GM12878 (cell line): ENCODE measurements around the gene CCDC3. TPM values are rescaled to one million over a fixed set of nuclear protein-coding genes. Genes with fewer than 3 reads are reported as not detected.

Experiments
- ATAC-seq: fragments of 200-7000 bp; cut with Tn5 transposase; 3 replicates; pipeline ENCODE4 v1.9.1; 2020; ENCODE audit warnings: mild to moderate bottlenecking, moderate library complexity
- BruUV-seq: library from RNA; stranded (reverse); fragments of 400-500 nt; replicated peaks from 2 replicates; lab custom pipeline; 2021; lab: Mats Ljungman, UMichigan
- CTCF ChIA-PET: fragments of 300-600 bp; sonication (Branson Sonifier 250); formaldehyde crosslinking; extraction: SDS; loops from one replicate; lab custom pipeline; 2021; ENCODE audit warnings: inconsistent platforms; lab: Yijun Ruan, JAX
- POLR2A ChIA-PET: fragments of 350-600 bp; formaldehyde crosslinking; extraction: SDS; loops from one replicate; lab custom pipeline; 2021; ENCODE audit warnings: inconsistent platforms; lab: Charles Lee
- RAD21 ChIA-PET: fragments of 300-600 bp; sonication (Branson Sonifier 250); formaldehyde crosslinking; loops from one replicate; lab custom pipeline; 2023; ENCODE audit warnings: antibody characterized with exemption; ENCODE audit not compliant: unreplicated experiment; lab: Charles Lee
- SMC1A ChIA-PET: fragments of 300-600 bp; sonication (Branson Sonifier 250); formaldehyde crosslinking; loops from one replicate; lab custom pipeline; 2023; ENCODE audit not compliant: unreplicated experiment, uncharacterized antibody; lab: Charles Lee
- DNase-seq: peaks from one replicate; pipeline ENCODE4 v3.0.0-alpha.2; 2011; ENCODE audit warnings: low read depth, low spot score
- FAIRE-seq: peaks from 3 replicates; lab custom pipeline; 2011; peaks lifted over from hg19 to GRCh38; lab: Jason Lieb, UNC
- H2AFZ ChIP-seq: 2 replicates; pipeline ENCODE4 v1.6.0; 2011; ENCODE audit warnings: low read depth, low read length, control low read depth; ENCODE audit not compliant: control insufficient read depth
- H3K27ac ChIP-seq: 2 replicates; pipeline ENCODE4 v1.5.1; 2011; ENCODE audit warnings: control low read depth; ENCODE audit not compliant: control insufficient read depth, insufficient read depth
- H3K27me3 ChIP-seq, 2 experiments: replicated peaks in 1 of 2; 2 replicates each; pipeline versions ENCODE4 v1.6.0 to v1.6.1; 2011; ENCODE audit warnings: low read length in 1 of 2; ENCODE audit not compliant: control insufficient read depth in 2 of 2, insufficient read depth in 2 of 2
- H3K36me3 ChIP-seq, 2 experiments: 2 replicates each; pipeline ENCODE4 v1.5.1; 2011; ENCODE audit warnings: low read length in 1 of 2; ENCODE audit not compliant: control insufficient read depth in 2 of 2, insufficient read depth in 2 of 2
- H3K4me1 ChIP-seq: 2 replicates; pipeline ENCODE4 v1.6.1; 2011; ENCODE audit warnings: mild to moderate bottlenecking, low read length, moderate library complexity, mixed read lengths; ENCODE audit not compliant: control insufficient read depth, insufficient read depth
- H3K4me2 ChIP-seq: 2 replicates; pipeline ENCODE4 v1.6.0; 2011; ENCODE audit warnings: control low read depth; ENCODE audit not compliant: control insufficient read depth, insufficient read depth
- H3K4me3 ChIP-seq: fragments of 200-600 bp; sonication (generic); 2 replicates; pipeline ENCODE4 v1.5.1; 2016
- H3K79me2 ChIP-seq: 2 replicates; pipeline ENCODE4 v1.6.0; 2011; ENCODE audit warnings: low read length; ENCODE audit not compliant: control insufficient read depth, insufficient read depth
- H3K9ac ChIP-seq: 2 replicates; pipeline ENCODE4 v1.8.0; 2011; ENCODE audit warnings: low read length, control low read depth, mixed read lengths; ENCODE audit not compliant: control insufficient read depth, insufficient read depth
- H3K9me3 ChIP-seq: replicated peaks from 3 replicates; pipeline ENCODE4 v1.5.1; 2011; ENCODE audit warnings: mild to moderate bottlenecking, low read length; ENCODE audit not compliant: control insufficient read depth, insufficient read depth
- H4K20me1 ChIP-seq: 2 replicates; pipeline ENCODE4 v1.6.0; 2011; ENCODE audit not compliant: control insufficient read depth, insufficient read depth
- EZH2 ChIP-seq: IDR thresholded peaks from 2 replicates; pipeline ENCODE4 v1.6.1; 2012; ENCODE audit warnings: low read depth, mild to moderate bottlenecking, control low read depth, inconsistent platforms, low read length, borderline replicate concordance; ENCODE audit not compliant: control insufficient read depth
- FOS ChIP-seq: IDR thresholded peaks from 3 replicates; pipeline ENCODE4 v1.6.1; 2011; ENCODE audit warnings: borderline replicate concordance; ENCODE audit not compliant: insufficient read length; ENCODE audit errors: extremely low read depth
- HDGF ChIP-seq: fragments of 450-650 bp; IDR thresholded peaks from 2 replicates; pipeline ENCODE4 v1.6.1; 2016; ENCODE audit warnings: antibody characterized with exemption
- IKZF2 ChIP-seq, 2 experiments: fragments of 450-650 bp; IDR thresholded peaks; 2 replicates each; pipeline ENCODE4 v1.6.1; 2017; ENCODE audit warnings: mild to moderate bottlenecking in 2 of 2, moderate library complexity in 2 of 2
- KAT2A ChIP-seq: conservative IDR thresholded peaks from 2 replicates; pipeline ENCODE4 v1.6.1; 2011; ENCODE audit warnings: low read depth, low read length; ENCODE audit not compliant: control insufficient read depth
- MTA3 ChIP-seq: IDR thresholded peaks from 2 replicates; pipeline ENCODE4 v1.6.1; 2012; ENCODE audit warnings: low read length, inconsistent platforms, borderline replicate concordance
- NR2C1 ChIP-seq: fragments of 450-650 bp; IDR thresholded peaks from 2 replicates; pipeline ENCODE4 v1.6.1; 2017; ENCODE audit warnings: antibody characterized with exemption, mild to moderate bottlenecking, moderate library complexity
- RAD21 ChIP-seq: IDR thresholded peaks from 2 replicates; pipeline ENCODE4 v1.6.1; 2011; ENCODE audit warnings: mild to moderate bottlenecking, low read depth, low read length, moderate library complexity; ENCODE audit not compliant: insufficient read depth
- SUPT20H ChIP-seq: IDR thresholded peaks from 2 replicates; pipeline ENCODE4 v1.6.1; 2011; ENCODE audit warnings: low read depth, mild to moderate bottlenecking, low read length, moderate library complexity, borderline replicate concordance; ENCODE audit not compliant: control insufficient read depth
- TBL1XR1 ChIP-seq: IDR thresholded peaks from 2 replicates; pipeline ENCODE4 v1.6.1; 2012; ENCODE audit warnings: low read depth, low read length, improper control_type of control experiment
- TCF7 ChIP-seq: IDR thresholded peaks from 2 replicates; pipeline ENCODE4 v1.6.1; 2014; ENCODE audit warnings: antibody characterized with exemption, borderline replicate concordance
- ZNF207 ChIP-seq: fragments of 450-650 bp; IDR thresholded peaks from 2 replicates; pipeline ENCODE4 v1.6.1; 2014; ENCODE audit warnings: antibody characterized with exemption, mild to moderate bottlenecking, borderline replicate concordance
- WGBS: methylation state at CpG from one replicate; pipeline ENCODE4 v1.1.6; 2016; ENCODE audit warnings: low lambda C conversion rate; ENCODE audit not compliant: insufficient replicate concordance, insufficient coverage; ENCODE audit errors: missing lambda C conversion rate; 5-methylcytosine and 5-hydroxymethylcytosine counted together
- in situ Hi-C: fragments of 300-500 bp; cut with MboI; formaldehyde crosslinking; loops from 9 replicates; pipeline ENCODE4 v1.14.3; 2018; ENCODE audit warnings: mixed read lengths
- intact Hi-C: fragments of 100-400 bp; cut with micrococcal nuclease; formaldehyde crosslinking; loops from one replicate; pipeline ENCODE4 v1.14.2; 2022; ENCODE audit not compliant: unreplicated experiment
- polyA plus RNA-seq, 11 experiments: library from polyadenylated mRNA; depleted of rRNA in 4 of 11; unstranded in 6 of 11; stranded (reverse) in 5 of 11; fragments of >200 nt; fragmentation: Nextera tagmentation in 4 of 11; fragmentation: Illumina TruSeq in 1 of 11; extraction: Ambion mirVana in 4 of 11; extraction: Trizol in 1 of 11; gene quantifications; 1 replicate in 1 of 11; 2 replicates in 10 of 11; pipeline versions ENCODE4 v1.2.1 to v1.2.3, GENCODE V29; 2011 to 2016; ENCODE audit warnings: inconsistent platforms in 2 of 11, missing spikeins in 2 of 11, low read depth in 1 of 11
- total RNA-seq, 4 experiments: library from RNA; depleted of rRNA in 3 of 4; stranded (reverse); fragments of >200 nt in 3 of 4; fragmentation: Illumina TruSeq in 1 of 4; extraction: Trizol in 1 of 4; gene quantifications; 2 replicates each; pipeline versions ENCODE4 v1.2.1 to v1.2.3, GENCODE V29; 2013 to 2021
- TF ChIP-seq, protein P1 (sequence below): fragments of 450-650 bp; formaldehyde crosslinking; IDR thresholded peaks from 2 replicates; pipeline ENCODE4 v1.4.0; 2020; ENCODE audit warnings: mild to moderate bottlenecking, moderate library complexity
- TF ChIP-seq, protein P2 (sequence below): fragments of 450-650 bp; IDR thresholded peaks from 2 replicates; pipeline ENCODE4 v1.6.1; 2017; ENCODE audit warnings: mild to moderate bottlenecking
- TF ChIP-seq, protein P3 (sequence below): IDR thresholded peaks from 2 replicates; pipeline ENCODE4 v1.6.1; 2011; ENCODE audit warnings: borderline replicate concordance, low read depth, mild to moderate bottlenecking, moderate library complexity, low read length; ENCODE audit not compliant: insufficient read depth, poor library complexity, severe bottlenecking

The CCDC3 gene
- total and polyA plus RNA-seq, 10 of the 15 experiments (the other 5 are each of a cell fraction or from before 2014, with no cell fraction given), result 0.08 TPM; not detected in 9

DNA sequence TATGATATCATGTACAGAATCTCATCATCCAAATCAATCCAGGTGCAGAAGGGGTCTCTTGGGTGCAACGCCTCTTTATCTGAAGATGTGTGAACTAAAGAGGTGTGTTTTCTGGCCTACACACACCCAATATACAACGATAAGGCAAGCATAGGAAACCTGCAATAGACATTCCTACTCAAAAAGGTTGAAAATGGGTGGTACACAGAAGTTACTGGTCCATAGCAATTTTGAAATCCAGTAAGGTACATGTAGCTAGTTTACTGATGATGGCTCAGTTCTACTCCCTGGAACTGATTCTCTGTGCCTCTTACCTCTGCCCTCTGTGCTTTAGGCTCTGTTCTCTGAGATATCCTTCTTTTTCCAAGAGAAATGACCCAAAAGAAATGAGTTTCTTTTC, 22.2 kb upstream of the CCDC3 start:
- Histone ChIP-seq H3K27ac (no peak overlapping the region), H3K4me3 (no peak overlapping the region), H3K4me2 (no peak overlapping the region), H3K79me2 (no peaks in the 10 kb centered on the region), H3K9ac (no peak overlapping the region), H3K27me3 (no peaks in the 10 kb centered on the region; a peak in 1 of 4 replicates), H3K4me1 (no peaks in the 10 kb centered on the region), H4K20me1 (no peaks in the 10 kb centered on the region), H3K36me3 (no peaks in the 10 kb centered on the region), H3K9me3 (peaks cover 2% of the 10 kb centered on the region; the same call in 2 of the 3 replicates), H2AFZ (no peak overlapping the region)
- ChIA-PET POLR2A (no interaction called here), RAD21 (no interaction called here), SMC1A (no interaction called here), CTCF (no interaction called here)
- in situ Hi-C loops (no loop called here), intact Hi-C loops (no loop called here)
- FAIRE-seq, result no peak
- no peak for ATAC-seq
- no peak for DNase-seq
- WGBS, result 3% methylated on average over 2 of the region's 2 CpGs
- BruUV-seq, result no TSS peak
- TF ChIP-seq IKZF2 (IDR thresholded peaks at IDR 0.05) (no peak), NR2C1 (no peak), RAD21 (no peak), KAT2A (no peak), TCF7 (no peak), MTA3 (no peak), ZNF207 (no peak), TBL1XR1 (no peak), SUPT20H (no peak), HDGF (no peak), EZH2 (no peak), FOS (no peak)
- TF ChIP-seq, protein P1, sequence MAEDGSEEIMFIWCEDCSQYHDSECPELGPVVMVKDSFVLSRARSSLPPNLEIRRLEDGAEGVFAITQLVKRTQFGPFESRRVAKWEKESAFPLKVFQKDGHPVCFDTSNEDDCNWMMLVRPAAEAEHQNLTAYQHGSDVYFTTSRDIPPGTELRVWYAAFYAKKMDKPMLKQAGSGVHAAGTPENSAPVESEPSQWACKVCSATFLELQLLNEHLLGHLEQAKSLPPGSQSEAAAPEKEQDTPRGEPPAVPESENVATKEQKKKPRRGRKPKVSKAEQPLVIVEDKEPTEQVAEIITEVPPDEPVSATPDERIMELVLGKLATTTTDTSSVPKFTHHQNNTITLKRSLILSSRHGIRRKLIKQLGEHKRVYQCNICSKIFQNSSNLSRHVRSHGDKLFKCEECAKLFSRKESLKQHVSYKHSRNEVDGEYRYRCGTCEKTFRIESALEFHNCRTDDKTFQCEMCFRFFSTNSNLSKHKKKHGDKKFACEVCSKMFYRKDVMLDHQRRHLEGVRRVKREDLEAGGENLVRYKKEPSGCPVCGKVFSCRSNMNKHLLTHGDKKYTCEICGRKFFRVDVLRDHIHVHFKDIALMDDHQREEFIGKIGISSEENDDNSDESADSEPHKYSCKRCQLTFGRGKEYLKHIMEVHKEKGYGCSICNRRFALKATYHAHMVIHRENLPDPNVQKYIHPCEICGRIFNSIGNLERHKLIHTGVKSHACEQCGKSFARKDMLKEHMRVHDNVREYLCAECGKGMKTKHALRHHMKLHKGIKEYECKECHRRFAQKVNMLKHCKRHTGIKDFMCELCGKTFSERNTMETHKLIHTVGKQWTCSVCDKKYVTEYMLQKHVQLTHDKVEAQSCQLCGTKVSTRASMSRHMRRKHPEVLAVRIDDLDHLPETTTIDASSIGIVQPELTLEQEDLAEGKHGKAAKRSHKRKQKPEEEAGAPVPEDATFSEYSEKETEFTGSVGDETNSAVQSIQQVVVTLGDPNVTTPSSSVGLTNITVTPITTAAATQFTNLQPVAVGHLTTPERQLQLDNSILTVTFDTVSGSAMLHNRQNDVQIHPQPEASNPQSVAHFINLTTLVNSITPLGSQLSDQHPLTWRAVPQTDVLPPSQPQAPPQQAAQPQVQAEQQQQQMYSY (CRISPR knock-in tag), result no peak
- TF ChIP-seq, protein P2, sequence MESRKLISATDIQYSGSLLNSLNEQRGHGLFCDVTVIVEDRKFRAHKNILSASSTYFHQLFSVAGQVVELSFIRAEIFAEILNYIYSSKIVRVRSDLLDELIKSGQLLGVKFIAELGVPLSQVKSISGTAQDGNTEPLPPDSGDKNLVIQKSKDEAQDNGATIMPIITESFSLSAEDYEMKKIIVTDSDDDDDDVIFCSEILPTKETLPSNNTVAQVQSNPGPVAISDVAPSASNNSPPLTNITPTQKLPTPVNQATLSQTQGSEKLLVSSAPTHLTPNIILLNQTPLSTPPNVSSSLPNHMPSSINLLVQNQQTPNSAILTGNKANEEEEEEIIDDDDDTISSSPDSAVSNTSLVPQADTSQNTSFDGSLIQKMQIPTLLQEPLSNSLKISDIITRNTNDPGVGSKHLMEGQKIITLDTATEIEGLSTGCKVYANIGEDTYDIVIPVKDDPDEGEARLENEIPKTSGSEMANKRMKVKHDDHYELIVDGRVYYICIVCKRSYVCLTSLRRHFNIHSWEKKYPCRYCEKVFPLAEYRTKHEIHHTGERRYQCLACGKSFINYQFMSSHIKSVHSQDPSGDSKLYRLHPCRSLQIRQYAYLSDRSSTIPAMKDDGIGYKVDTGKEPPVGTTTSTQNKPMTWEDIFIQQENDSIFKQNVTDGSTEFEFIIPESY, result no peak
- TF ChIP-seq, protein P3, sequence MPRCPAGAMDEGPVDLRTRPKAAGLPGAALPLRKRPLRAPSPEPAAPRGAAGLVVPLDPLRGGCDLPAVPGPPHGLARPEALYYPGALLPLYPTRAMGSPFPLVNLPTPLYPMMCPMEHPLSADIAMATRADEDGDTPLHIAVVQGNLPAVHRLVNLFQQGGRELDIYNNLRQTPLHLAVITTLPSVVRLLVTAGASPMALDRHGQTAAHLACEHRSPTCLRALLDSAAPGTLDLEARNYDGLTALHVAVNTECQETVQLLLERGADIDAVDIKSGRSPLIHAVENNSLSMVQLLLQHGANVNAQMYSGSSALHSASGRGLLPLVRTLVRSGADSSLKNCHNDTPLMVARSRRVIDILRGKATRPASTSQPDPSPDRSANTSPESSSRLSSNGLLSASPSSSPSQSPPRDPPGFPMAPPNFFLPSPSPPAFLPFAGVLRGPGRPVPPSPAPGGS, result no peak
